ENCODE measurements around the gene DSCAM. TPM values are rescaled to one million over a fixed set of nuclear protein-coding genes. Genes with fewer than 3 reads are reported as not detected.

DSCAM gene
- total and polyA plus RNA-seq, 10 of the 15 experiments (the other 5 are each of a cell fraction or from before 2014, with no cell fraction given), result not detected

DNA sequence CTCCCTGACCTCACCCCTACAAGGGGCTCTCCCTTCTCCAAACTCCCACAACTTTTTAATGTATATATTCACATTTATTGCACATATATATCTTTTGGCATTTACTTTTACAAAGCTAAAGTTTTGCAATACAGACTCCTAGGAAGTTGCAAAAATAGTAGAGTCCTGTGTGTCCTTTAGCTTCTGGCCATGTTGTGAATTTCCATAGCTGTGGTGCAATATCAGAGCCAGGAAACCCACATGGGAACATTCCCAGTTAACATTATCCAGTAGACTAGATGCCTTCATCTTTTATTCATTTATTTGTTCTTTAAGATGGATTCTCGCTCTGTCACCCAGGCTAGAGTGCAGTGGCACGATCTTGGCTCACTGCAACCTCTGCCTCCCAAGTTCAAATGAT is 636.7 kb downstream of the DSCAM start:
- SMC1A ChIA-PET (ENCODE audit: uncharacterized antibody, unreplicated experiment), result no interaction called here
- RAD21 ChIA-PET (ENCODE audit: unreplicated experiment), result no interaction called here
- Histone ChIP-seq H4K20me1 (ENCODE audit: control insufficient read depth, insufficient read depth) (no peaks in the 10 kb centered on the region), H3K4me1 (ENCODE audit: control insufficient read depth, insufficient read depth, low read length) (no peaks in the 10 kb centered on the region), H3K27me3 (replicated peaks in 1 of 2; ENCODE audit: control insufficient read depth in 2 of 2, insufficient read depth in 2 of 2, low read length in 1 of 2) (no peaks in the 10 kb centered on the region), H2AFZ (ENCODE audit: control insufficient read depth, low read depth, low read length) (no peak overlapping the region), H3K9ac (ENCODE audit: control insufficient read depth, insufficient read depth, low read length) (no peak overlapping the region), H3K27ac (ENCODE audit: control insufficient read depth, insufficient read depth) (no peak overlapping the region), H3K4me3 (no peak overlapping the region), H3K9me3 (replicated peaks; ENCODE audit: control insufficient read depth, insufficient read depth, low read length) (no peaks in the 10 kb centered on the region; the same call in 2 of the 3 replicates), H3K36me3 (ENCODE audit: control insufficient read depth in 2 of 2, insufficient read depth in 2 of 2, low read length in 1 of 2) (no peaks in the 10 kb centered on the region), H3K79me2 (ENCODE audit: control insufficient read depth, insufficient read depth, low read length) (no peaks in the 10 kb centered on the region), H3K4me2 (ENCODE audit: control insufficient read depth, insufficient read depth) (no peak overlapping the region)
- ATAC-seq, result no peak
- no peak for FAIRE-seq
- DNase-seq (ENCODE audit: low read depth, low spot score), result no peak
- POLR2A ChIA-PET, result no interaction called here
- TF ChIP-seq GATAD2B (conservative IDR thresholded peaks at IDR 0.05; ENCODE audit: low read depth), result no peak
- no peak for TF ChIP-seq ATF7 (IDR thresholded peaks at IDR 0.05; ENCODE audit: low read depth)
- CTCF ChIA-PET, result no interaction called here
- intact Hi-C loops (cut with micrococcal nuclease; ENCODE audit: unreplicated experiment) (no loop called here), in situ Hi-C loops (cut with MboI) (no loop called here)
- WGBS (ENCODE audit: insufficient coverage, insufficient replicate concordance, low lambda C conversion rate, missing lambda C conversion rate), result 0% methylated on average over 2 of the region's 2 CpGs
- no TSS peak for BruUV-seq (replicated peaks)

GRCh38 chr21:40208948-40209345 is 638.0 kb downstream of the DSCAM start:
- Histone ChIP-seq H3K9me3 (replicated peaks; ENCODE audit: control insufficient read depth, insufficient read depth, low read length) (no peaks in the 10 kb centered on the region; the same call in 2 of the 3 replicates), H3K4me1 (ENCODE audit: control insufficient read depth, insufficient read depth, low read length) (no peaks in the 10 kb centered on the region), H3K27ac (ENCODE audit: control insufficient read depth, insufficient read depth) (no peak overlapping the region), H3K4me3 (no peak overlapping the region), H3K27me3 (replicated peaks in 1 of 2; ENCODE audit: control insufficient read depth in 2 of 2, insufficient read depth in 2 of 2, low read length in 1 of 2) (no peaks in the 10 kb centered on the region), H2AFZ (ENCODE audit: control insufficient read depth, low read depth, low read length) (no peak overlapping the region), H3K9ac (ENCODE audit: control insufficient read depth, insufficient read depth, low read length) (no peak overlapping the region), H3K79me2 (ENCODE audit: control insufficient read depth, insufficient read depth, low read length) (no peaks in the 10 kb centered on the region), H4K20me1 (ENCODE audit: control insufficient read depth, insufficient read depth) (no peaks in the 10 kb centered on the region), H3K4me2 (ENCODE audit: control insufficient read depth, insufficient read depth) (no peak overlapping the region), H3K36me3 (ENCODE audit: control insufficient read depth in 2 of 2, insufficient read depth in 2 of 2, low read length in 1 of 2) (no peaks in the 10 kb centered on the region)
- FAIRE-seq, result no peak
- ChIA-PET RAD21 (ENCODE audit: unreplicated experiment) (no interaction called here), SMC1A (ENCODE audit: uncharacterized antibody, unreplicated experiment) (interaction anchor here (0.8 kb wide), 1 partner anchor 27 kb away, joined by 3 read pairs; no protein-coding TSS in a partner anchor), POLR2A (no interaction called here), CTCF (no interaction called here)
- BruUV-seq (replicated peaks), result no TSS peak
- no peak for ATAC-seq
- DNase-seq (ENCODE audit: low read depth, low spot score), result no peak
- WGBS (ENCODE audit: insufficient coverage, insufficient replicate concordance, low lambda C conversion rate, missing lambda C conversion rate), result 22% methylated on average over 5 of the region's 5 CpGs
- intact Hi-C loops (cut with micrococcal nuclease; ENCODE audit: unreplicated experiment) (no loop called here), in situ Hi-C loops (cut with MboI) (no loop called here)
- TF ChIP-seq SIN3A (IDR thresholded peaks at IDR 0.05; ENCODE audit: low read depth, low read length) (no peak), FOS (IDR thresholded peaks at IDR 0.05; ENCODE audit: borderline replicate concordance, extremely low read depth, insufficient read length) (no peak), IKZF1 (conservative IDR thresholded peaks at IDR 0.05) (no peak), JUNB (IDR thresholded peaks at IDR 0.05) (no peak), GABPA (IDR thresholded peaks at IDR 0.05; ENCODE audit: low read depth) (no peak), MYC (IDR thresholded peaks at IDR 0.05; ENCODE audit: insufficient read depth, insufficient read length, insufficient replicate concordance, low read length, severe bottlenecking) (no peak), WRNIP1 (IDR thresholded peaks at IDR 0.05; ENCODE audit: borderline replicate concordance, low read depth, low read length) (no peak), SIX5 (IDR thresholded peaks at IDR 0.05; ENCODE audit: low read depth, low read length, severe bottlenecking) (no peak), HCFC1 (IDR thresholded peaks at IDR 0.05; ENCODE audit: low read length) (no peak), SREBF2 (IDR thresholded peaks at IDR 0.05; ENCODE audit: low read length) (no peak), ZNF274 (IDR thresholded peaks at IDR 0.05; ENCODE audit: insufficient read depth, insufficient read length) (no peak), MAX (IDR thresholded peaks at IDR 0.05; ENCODE audit: low read depth, low read length) (no peak)
- TF ChIP-seq, protein P1, sequence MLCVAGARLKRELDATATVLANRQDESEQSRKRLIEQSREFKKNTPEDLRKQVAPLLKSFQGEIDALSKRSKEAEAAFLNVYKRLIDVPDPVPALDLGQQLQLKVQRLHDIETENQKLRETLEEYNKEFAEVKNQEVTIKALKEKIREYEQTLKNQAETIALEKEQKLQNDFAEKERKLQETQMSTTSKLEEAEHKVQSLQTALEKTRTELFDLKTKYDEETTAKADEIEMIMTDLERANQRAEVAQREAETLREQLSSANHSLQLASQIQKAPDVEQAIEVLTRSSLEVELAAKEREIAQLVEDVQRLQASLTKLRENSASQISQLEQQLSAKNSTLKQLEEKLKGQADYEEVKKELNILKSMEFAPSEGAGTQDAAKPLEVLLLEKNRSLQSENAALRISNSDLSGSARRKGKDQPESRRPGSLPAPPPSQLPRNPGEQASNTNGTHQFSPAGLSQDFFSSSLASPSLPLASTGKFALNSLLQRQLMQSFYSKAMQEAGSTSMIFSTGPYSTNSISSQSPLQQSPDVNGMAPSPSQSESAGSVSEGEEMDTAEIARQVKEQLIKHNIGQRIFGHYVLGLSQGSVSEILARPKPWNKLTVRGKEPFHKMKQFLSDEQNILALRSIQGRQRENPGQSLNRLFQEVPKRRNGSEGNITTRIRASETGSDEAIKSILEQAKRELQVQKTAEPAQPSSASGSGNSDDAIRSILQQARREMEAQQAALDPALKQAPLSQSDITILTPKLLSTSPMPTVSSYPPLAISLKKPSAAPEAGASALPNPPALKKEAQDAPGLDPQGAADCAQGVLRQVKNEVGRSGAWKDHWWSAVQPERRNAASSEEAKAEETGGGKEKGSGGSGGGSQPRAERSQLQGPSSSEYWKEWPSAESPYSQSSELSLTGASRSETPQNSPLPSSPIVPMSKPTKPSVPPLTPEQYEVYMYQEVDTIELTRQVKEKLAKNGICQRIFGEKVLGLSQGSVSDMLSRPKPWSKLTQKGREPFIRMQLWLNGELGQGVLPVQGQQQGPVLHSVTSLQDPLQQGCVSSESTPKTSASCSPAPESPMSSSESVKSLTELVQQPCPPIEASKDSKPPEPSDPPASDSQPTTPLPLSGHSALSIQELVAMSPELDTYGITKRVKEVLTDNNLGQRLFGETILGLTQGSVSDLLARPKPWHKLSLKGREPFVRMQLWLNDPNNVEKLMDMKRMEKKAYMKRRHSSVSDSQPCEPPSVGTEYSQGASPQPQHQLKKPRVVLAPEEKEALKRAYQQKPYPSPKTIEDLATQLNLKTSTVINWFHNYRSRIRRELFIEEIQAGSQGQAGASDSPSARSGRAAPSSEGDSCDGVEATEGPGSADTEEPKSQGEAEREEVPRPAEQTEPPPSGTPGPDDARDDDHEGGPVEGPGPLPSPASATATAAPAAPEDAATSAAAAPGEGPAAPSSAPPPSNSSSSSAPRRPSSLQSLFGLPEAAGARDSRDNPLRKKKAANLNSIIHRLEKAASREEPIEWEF (IDR thresholded peaks at IDR 0.05; ENCODE audit: insufficient replicate concordance, low read depth, low read length), result no peak

Data from GM12878 (cell line).